Measurements from ENCODE around the gene MAGEA8. TPM values are rescaled to one million over a fixed set of nuclear protein-coding genes. Genes with fewer than 3 reads are reported as not detected.

Gene MAGEA8
- total and polyA plus RNA-seq, 4 donors = not detected

DNA sequence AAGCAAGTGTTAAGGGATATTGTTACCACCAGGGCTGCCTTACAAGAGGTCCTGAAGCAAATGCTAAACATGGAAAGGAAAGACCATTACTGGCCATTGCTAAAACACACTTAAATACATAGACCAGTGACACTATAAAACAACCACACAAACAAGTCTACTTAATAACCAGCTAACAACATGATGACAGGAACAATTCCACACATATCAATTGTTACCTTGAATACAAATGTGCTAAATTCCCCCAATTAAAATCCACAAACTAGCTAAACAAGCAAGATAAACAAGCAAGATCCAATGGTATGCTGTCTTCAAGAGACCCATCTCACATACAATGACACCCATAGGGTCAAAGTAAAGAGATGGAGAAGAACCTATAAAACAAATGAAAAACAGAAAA, 20.5 kb upstream of the MAGEA8 start:
- Histone ChIP-seq H3K4me3 (ENCODE audit: low read depth in 1 of 3, low read length in 3 of 3) (no peak overlapping the region), H3K9me3 (ENCODE audit: control insufficient read depth in 4 of 4, low read length in 3 of 4) (peaks cover 0 to 12% (median 5%) of the 10 kb centered on the region in 4 donors), H3K4me1 (ENCODE audit: control insufficient read depth in 4 of 4, insufficient read depth in 4 of 4, low read length in 3 of 4) (no peaks in the 10 kb centered on the region), H3K27me3 (ENCODE audit: control insufficient read depth in 4 of 4, insufficient read depth in 4 of 4, low read length in 3 of 4) (peaks cover 0 to 2% (median 0%) of the 10 kb centered on the region in 4 donors), H3K9ac (ENCODE audit: low read depth in 1 of 2, low read length in 2 of 2) (no peak overlapping the region), H3K27ac (ENCODE audit: low read depth in 1 of 2, low read length in 2 of 2) (no peak overlapping the region), H3K36me3 (ENCODE audit: control insufficient read depth in 4 of 4, insufficient read depth in 3 of 4, low read depth in 1 of 4, low read length in 3 of 4) (no peaks in the 10 kb centered on the region)
- DNase-seq (ENCODE audit: low spot score) = no peak
- TF ChIP-seq SP1 (IDR thresholded peaks at IDR 0.05) (no peak), CTCF (IDR thresholded peaks at IDR 0.05; ENCODE audit: low read depth, low read length, missing input control) (no peak), HNF4G (IDR thresholded peaks at IDR 0.05) (no peak), REST (IDR thresholded peaks at IDR 0.05) (no peak), FOXA2 (IDR thresholded peaks at IDR 0.05) (no peak), TAF1 (conservative IDR thresholded peaks at IDR 0.05) (no peak), YY1 (IDR thresholded peaks at IDR 0.05) (no peak), RXRA (IDR thresholded peaks at IDR 0.05) (no peak), JUND (IDR thresholded peaks at IDR 0.05) (no peak), FOXA1 (IDR thresholded peaks at IDR 0.05) (no peak), EGR1 (IDR thresholded peaks at IDR 0.05; ENCODE audit: low read depth in 2 of 2) (no peak), RAD21 (IDR thresholded peaks at IDR 0.05) (no peak), GABPA (IDR thresholded peaks at IDR 0.05 in 1 of 2, conservative IDR thresholded peaks at IDR 0.05 in 1 of 2) (no peak), ZBTB33 (IDR thresholded peaks at IDR 0.05) (no peak), NR2F2 (IDR thresholded peaks at IDR 0.05) (no peak)
- TF ChIP-seq, protein P1, sequence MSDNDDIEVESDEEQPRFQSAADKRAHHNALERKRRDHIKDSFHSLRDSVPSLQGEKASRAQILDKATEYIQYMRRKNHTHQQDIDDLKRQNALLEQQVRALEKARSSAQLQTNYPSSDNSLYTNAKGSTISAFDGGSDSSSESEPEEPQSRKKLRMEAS (IDR thresholded peaks at IDR 0.05) = no peak
- TF ChIP-seq, protein P2, sequence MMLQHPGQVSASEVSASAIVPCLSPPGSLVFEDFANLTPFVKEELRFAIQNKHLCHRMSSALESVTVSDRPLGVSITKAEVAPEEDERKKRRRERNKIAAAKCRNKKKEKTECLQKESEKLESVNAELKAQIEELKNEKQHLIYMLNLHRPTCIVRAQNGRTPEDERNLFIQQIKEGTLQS (IDR thresholded peaks at IDR 0.05) = no peak

- H3K9ac ChIP-seq (ENCODE audit: low read depth in 1 of 2, low read length in 2 of 2) = no peak overlapping the region
- H3K4me1 ChIP-seq (ENCODE audit: control insufficient read depth in 4 of 4, insufficient read depth in 4 of 4, low read length in 3 of 4) = no peaks in the 10 kb centered on the region
- no peaks in the 10 kb centered on the region for H3K27me3 ChIP-seq (ENCODE audit: control insufficient read depth in 4 of 4, insufficient read depth in 4 of 4, low read length in 3 of 4)
- peaks cover 0 to 6% (median 1%) of the 10 kb centered on the region in 4 donors for H3K9me3 ChIP-seq (ENCODE audit: control insufficient read depth in 4 of 4, low read length in 3 of 4)
- H3K4me3 ChIP-seq (ENCODE audit: low read depth in 1 of 3, low read length in 3 of 3) = no peak overlapping the region
- no peak overlapping the region for H3K27ac ChIP-seq (ENCODE audit: low read depth in 1 of 2, low read length in 2 of 2)
- H3K36me3 ChIP-seq (ENCODE audit: control insufficient read depth in 4 of 4, insufficient read depth in 3 of 4, low read depth in 1 of 4, low read length in 3 of 4) = no peaks in the 10 kb centered on the region
- DNase-seq (ENCODE audit: low spot score) = no peak
- WGBS = 71% methylated on average over 2 of the region's 2 CpGs
- TF ChIP-seq GABPA (IDR thresholded peaks at IDR 0.05 in 1 of 2, conservative IDR thresholded peaks at IDR 0.05 in 1 of 2) = no peak
- TF ChIP-seq JUND (IDR thresholded peaks at IDR 0.05) = no peak
- no peak for TF ChIP-seq ZBTB33 (IDR thresholded peaks at IDR 0.05)
- TF ChIP-seq YY1 (IDR thresholded peaks at IDR 0.05) = no peak
- no peak for TF ChIP-seq HNF4G (IDR thresholded peaks at IDR 0.05)
- no peak for TF ChIP-seq CTCF (IDR thresholded peaks at IDR 0.05; ENCODE audit: low read depth, low read length, missing input control)
- no peak for TF ChIP-seq RAD21 (IDR thresholded peaks at IDR 0.05)
Observed at GRCh38 chrX:149865390-149865789, 15.6 kb upstream of the MAGEA8 start.

Measured in liver (tissue), 9 donors.